ENCODE results near the gene CACNA1G.

The CACNA1G gene

DNA sequence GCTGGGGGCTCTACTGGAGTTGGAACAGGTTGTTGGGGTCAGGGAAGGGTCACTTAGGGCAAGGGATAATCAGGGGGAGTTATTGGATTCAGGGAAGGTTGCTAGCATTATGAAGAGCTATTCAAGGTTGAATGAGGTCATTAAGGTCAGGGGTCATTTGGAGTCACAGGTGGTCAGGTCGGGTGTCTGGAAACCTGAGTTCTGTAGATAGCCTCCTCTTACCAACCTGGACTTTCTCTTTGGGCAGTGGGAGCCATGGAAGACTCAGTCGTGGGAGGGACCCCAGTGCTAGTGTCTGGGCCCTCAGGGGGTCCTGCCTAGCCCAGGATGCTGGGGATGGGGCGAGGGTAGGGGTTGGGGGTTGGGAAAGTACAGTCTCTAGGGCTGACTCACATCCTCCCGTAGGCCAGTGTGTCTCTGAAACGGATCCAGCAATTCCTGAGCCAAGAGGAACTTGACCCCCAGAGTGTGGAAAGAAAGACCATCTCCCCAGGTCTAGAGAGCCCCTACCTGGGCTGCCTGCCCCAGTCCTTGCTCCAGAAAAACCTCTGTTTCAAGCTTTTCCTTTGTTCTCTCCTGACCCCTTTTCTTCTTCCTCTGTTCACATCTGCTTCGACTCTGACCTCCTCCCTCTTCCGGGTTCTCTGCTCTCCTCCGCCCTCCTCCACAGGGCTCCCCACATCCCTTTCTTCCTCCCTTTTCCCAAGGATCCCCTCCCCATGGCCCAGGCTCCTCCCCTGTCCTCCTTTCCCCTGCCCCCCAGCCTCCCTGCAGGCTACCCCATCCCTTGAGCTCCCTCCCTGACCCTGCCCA, 107.7 kb downstream of the CACNA1G start:
- H3K4me3 ChIP-seq (replicated peaks in 1 of 2; ENCODE audit: low read depth in 2 of 2, low read length in 2 of 2), result no peak overlapping the region
- TF ChIP-seq, protein P1, sequence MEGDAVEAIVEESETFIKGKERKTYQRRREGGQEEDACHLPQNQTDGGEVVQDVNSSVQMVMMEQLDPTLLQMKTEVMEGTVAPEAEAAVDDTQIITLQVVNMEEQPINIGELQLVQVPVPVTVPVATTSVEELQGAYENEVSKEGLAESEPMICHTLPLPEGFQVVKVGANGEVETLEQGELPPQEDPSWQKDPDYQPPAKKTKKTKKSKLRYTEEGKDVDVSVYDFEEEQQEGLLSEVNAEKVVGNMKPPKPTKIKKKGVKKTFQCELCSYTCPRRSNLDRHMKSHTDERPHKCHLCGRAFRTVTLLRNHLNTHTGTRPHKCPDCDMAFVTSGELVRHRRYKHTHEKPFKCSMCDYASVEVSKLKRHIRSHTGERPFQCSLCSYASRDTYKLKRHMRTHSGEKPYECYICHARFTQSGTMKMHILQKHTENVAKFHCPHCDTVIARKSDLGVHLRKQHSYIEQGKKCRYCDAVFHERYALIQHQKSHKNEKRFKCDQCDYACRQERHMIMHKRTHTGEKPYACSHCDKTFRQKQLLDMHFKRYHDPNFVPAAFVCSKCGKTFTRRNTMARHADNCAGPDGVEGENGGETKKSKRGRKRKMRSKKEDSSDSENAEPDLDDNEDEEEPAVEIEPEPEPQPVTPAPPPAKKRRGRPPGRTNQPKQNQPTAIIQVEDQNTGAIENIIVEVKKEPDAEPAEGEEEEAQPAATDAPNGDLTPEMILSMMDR (IDR thresholded peaks at IDR 0.05; ENCODE audit: low read depth, low read length), result no peak
- peak; percentile 58 to 59 for DNase-seq (ENCODE audit: low read depth in 2 of 2)

DNA sequence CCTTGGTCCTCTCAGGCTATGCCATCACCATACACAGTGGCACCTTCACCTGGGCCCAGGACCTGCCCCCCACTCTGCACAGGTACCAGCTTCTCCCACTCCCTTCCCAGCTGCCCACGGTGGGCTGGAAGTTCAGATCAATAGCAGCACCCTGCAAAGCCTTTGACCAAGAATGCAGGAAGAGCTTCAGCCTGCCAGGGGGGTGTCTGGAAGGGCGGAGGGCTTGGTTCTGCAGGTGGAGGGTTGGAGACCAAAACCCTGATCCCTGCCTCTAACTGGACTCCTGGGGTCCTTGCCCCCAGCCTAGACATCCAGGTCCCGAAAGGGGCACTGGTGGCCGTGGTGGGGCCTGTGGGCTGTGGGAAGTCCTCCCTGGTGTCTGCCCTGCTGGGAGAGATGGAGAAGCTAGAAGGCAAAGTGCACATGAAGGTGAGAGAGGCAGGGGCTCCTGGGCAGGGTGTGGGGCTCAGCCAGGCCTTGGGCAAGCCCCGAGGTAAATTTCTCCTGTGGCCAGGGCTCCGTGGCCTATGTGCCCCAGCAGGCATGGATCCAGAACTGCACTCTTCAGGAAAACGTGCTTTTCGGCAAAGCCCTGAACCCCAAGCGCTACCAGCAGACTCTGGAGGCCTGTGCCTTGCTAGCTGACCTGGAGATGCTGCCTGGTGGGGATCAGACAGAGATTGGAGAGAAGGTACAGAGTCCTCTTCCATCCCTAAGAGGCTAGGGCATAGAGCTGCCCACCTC, 108.5 kb downstream of the CACNA1G start:
- no peak overlapping the region for H3K4me3 ChIP-seq (replicated peaks in 1 of 2; ENCODE audit: low read depth in 2 of 2, low read length in 2 of 2)
- TF ChIP-seq, protein P1 (IDR thresholded peaks at IDR 0.05; ENCODE audit: low read depth, low read length), result no peak
- DNase-seq (ENCODE audit: low read depth in 2 of 2), result no peak

DNA sequence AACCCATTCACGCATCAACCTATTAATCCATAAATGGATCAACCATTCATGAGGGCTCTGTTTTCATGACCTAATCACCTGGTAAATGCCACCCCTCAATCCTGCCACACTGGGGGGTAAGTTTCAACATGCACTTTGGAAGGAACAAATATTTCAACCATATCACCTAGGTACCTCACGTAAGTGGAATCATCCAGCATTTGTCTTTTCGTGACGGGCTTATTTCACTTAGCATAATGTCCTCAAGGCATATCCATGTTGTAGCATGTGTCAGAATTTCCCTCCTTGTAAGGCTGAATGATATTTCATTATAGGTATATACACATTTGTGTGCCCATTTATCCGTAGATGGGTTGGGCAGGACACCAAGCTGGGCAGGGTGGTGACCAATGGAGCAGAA, 111.6 kb downstream of the CACNA1G start:
- no peak for DNase-seq (ENCODE audit: low read depth in 2 of 2)
- no peak overlapping the region for H3K4me3 ChIP-seq (replicated peaks in 1 of 2; ENCODE audit: low read depth in 2 of 2, low read length in 2 of 2)
- TF ChIP-seq, protein P1 (IDR thresholded peaks at IDR 0.05; ENCODE audit: low read depth, low read length), result no peak

DNA sequence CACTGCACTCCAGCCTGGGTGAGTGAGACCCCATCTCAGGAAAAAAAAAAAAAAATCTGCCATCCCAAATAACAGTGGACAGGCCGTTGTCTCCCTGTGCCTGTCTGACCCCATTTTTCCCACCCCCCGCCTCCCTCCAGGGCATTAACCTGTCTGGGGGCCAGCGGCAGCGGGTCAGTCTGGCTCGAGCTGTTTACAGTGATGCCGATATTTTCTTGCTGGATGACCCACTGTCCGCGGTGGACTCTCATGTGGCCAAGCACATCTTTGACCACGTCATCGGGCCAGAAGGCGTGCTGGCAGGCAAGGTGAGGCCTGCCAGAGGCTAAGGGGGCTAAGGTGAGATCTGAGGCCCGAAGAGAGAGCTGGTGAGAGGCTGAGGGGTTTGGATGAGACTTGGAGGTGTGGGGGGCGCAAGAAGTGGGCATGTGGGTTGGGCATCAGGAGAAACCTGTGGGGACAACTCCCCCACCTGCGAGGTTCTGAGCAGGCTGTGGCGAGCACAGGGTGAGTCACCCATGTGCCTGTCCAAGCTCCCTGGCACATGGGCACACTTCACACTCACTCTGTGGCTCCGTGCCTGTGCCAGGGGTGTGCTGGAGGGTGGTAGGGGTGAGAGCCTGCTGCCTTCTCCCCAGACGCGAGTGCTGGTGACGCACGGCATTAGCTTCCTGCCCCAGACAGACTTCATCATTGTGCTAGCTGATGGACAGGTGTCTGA, 112.5 kb downstream of the CACNA1G start:
- no peak overlapping the region for H3K4me3 ChIP-seq (replicated peaks in 1 of 2; ENCODE audit: low read depth in 2 of 2, low read length in 2 of 2)
- no peak for DNase-seq (ENCODE audit: low read depth in 2 of 2)
- TF ChIP-seq, protein P1 (IDR thresholded peaks at IDR 0.05; ENCODE audit: low read depth, low read length), result no peak

DNA sequence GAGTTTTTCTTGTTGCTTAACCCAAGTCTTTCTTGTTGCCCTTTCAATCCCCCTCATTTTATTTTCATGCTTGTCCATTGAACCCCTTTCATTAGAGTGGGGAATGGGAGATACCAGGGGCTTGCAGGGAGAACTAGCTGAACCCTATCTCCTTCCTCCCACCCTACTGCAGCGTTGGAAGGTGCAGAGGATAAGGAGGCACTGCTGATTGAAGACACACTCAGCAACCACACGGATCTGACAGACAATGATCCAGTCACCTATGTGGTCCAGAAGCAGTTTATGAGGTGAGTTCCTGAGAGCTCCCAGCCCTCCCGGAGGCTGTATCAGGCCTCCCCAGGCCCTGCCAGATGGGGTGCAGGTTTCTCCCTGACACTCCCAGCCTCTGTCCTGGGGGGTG, 114.7 kb downstream of the CACNA1G start:
- DNase-seq (ENCODE audit: low read depth in 2 of 2), result no peak
- TF ChIP-seq, protein P1 (IDR thresholded peaks at IDR 0.05; ENCODE audit: low read depth, low read length), result no peak
- no peak overlapping the region for H3K4me3 ChIP-seq (replicated peaks in 1 of 2; ENCODE audit: low read depth in 2 of 2, low read length in 2 of 2)

DNA sequence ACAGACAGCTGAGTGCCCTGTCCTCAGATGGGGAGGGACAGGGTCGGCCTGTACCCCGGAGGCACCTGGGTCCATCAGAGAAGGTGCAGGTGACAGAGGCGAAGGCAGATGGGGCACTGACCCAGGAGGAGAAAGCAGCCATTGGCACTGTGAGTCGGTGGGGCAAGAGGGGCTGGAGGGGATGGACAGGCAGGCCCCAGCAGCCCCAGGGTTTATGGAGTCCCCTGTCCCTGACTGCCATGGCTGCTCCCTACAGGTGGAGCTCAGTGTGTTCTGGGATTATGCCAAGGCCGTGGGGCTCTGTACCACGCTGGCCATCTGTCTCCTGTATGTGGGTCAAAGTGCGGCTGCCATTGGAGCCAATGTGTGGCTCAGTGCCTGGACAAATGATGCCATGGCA, 115.1 kb downstream of the CACNA1G start:
- TF ChIP-seq, protein P1 (IDR thresholded peaks at IDR 0.05; ENCODE audit: low read depth, low read length), result no peak
- H3K4me3 ChIP-seq (replicated peaks in 1 of 2; ENCODE audit: low read depth in 2 of 2, low read length in 2 of 2), result no peak overlapping the region
- no peak for DNase-seq (ENCODE audit: low read depth in 2 of 2)
